SK-N-SH (cell line): Measurements from ENCODE around the gene CAPN9. TPM values are rescaled to one million over a fixed set of nuclear protein-coding genes. Genes with fewer than 3 reads are reported as not detected.

Experiments
- CTCF ChIA-PET: fragments of 300-600, 350-600 bp; formaldehyde crosslinking; extraction: SDS; loops from one replicate; lab custom pipeline; 2021; lab: Yijun Ruan, JAX
- POLR2A ChIA-PET: fragments of 350-600 bp; sonication (Branson Sonifier 250); formaldehyde crosslinking; extraction: SDS; loops from one replicate; lab custom pipeline; 2020; ENCODE audit warnings: antibody characterized with exemption, inconsistent platforms; lab: Yijun Ruan, JAX
- DNase-seq: peaks from one replicate; pipeline ENCODE4 v3.0.0; 2012
- H2AFZ ChIP-seq: fragments of 200-600 bp; sonication (generic); 2 replicates; pipeline ENCODE4 v1.8.1; 2016; ENCODE audit warnings: antibody characterized with exemption, mild to moderate bottlenecking, low read depth
- H3F3A ChIP-seq: fragments of 200-600 bp; sonication (generic); replicated peaks from 2 replicates; pipeline ENCODE3; 2016; ENCODE audit warnings: antibody characterized with exemption, mild to moderate bottlenecking; ENCODE audit not compliant: insufficient read depth
- H3K27ac ChIP-seq, 2 experiments: fragments of 200-500 bp in 1 of 2; fragments of 200-600 bp in 1 of 2; sonication (Bioruptor generic) in 1 of 2; sonication (generic), shearing (Covaris generic) in 1 of 2; 2 replicates each; pipeline versions ENCODE4 v1.5.1 to v1.6.1; 2014 to 2016; ENCODE audit warnings: low read depth in 2 of 2, inconsistent platforms in 1 of 2, low read length in 1 of 2, mild to moderate bottlenecking in 1 of 2, mixed read lengths in 1 of 2
- H3K27me3 ChIP-seq: fragments of 200-600 bp; sonication (generic), shearing (Covaris generic); 2 replicates; pipeline ENCODE4 v1.6.1; 2016; ENCODE audit warnings: mixed run types; ENCODE audit not compliant: insufficient read depth
- H3K36me3 ChIP-seq, 2 experiments: fragments of 200-500 bp in 1 of 2; fragments of 200-600 bp in 1 of 2; sonication (Bioruptor generic) in 1 of 2; sonication (generic) in 1 of 2; replicated peaks in 1 of 2; 2 replicates each; pipeline versions ENCODE3 to v1.5.1; 2014 to 2016; ENCODE audit warnings: low read length in 1 of 2, mild to moderate bottlenecking in 1 of 2; ENCODE audit not compliant: insufficient read depth in 2 of 2, control insufficient read depth in 1 of 2
- H3K4me1 ChIP-seq, 2 experiments: fragments of 200-500 bp in 1 of 2; fragments of 200-600 bp in 1 of 2; sonication (Bioruptor generic) in 1 of 2; sonication (generic), shearing (Covaris generic) in 1 of 2; 2 replicates each; pipeline versions ENCODE4 v1.5.1 to v1.6.1; 2014 to 2016; ENCODE audit warnings: low read depth in 1 of 2, low read length in 1 of 2, mixed run types in 1 of 2; ENCODE audit not compliant: insufficient read depth in 2 of 2, control insufficient read depth in 1 of 2
- H3K4me2 ChIP-seq: fragments of 200-600 bp; sonication (generic), shearing (Covaris generic); 2 replicates; pipeline ENCODE4 v1.6.1; 2017; ENCODE audit warnings: mixed run types
- H3K4me3 ChIP-seq, 2 experiments: fragments of 200-500 bp in 1 of 2; fragments of 200-600 bp in 1 of 2; sonication (Bioruptor generic) in 1 of 2; sonication (generic), shearing (Covaris generic) in 1 of 2; 2 replicates each; pipeline versions ENCODE4 v1.5.1 to v1.8.1; 2014 to 2016; ENCODE audit warnings: low read depth in 2 of 2, inconsistent platforms in 1 of 2, low read length in 1 of 2, mild to moderate bottlenecking in 1 of 2, mixed read lengths in 1 of 2, moderate library complexity in 1 of 2
- H3K79me2 ChIP-seq: fragments of 200-600 bp; sonication (generic); 2 replicates; pipeline ENCODE4 v1.8.1; 2017; ENCODE audit warnings: mild to moderate bottlenecking; ENCODE audit not compliant: insufficient read depth
- H3K9ac ChIP-seq: fragments of 200-600 bp; sonication (generic); 2 replicates; pipeline ENCODE4 v1.6.1; 2017; ENCODE audit warnings: mixed run types
- H3K9me2 ChIP-seq: fragments of 200-600 bp; sonication (generic); 2 replicates; pipeline ENCODE4 v1.6.1; 2017; ENCODE audit warnings: mixed run types
- H3K9me3 ChIP-seq: fragments of 200-600 bp; sonication (generic); 2 replicates; pipeline ENCODE4 v1.6.1; 2017; ENCODE audit warnings: mixed run types, mild to moderate bottlenecking, moderate library complexity
- H4K20me1 ChIP-seq: fragments of 200-600 bp; sonication (generic); 2 replicates; pipeline ENCODE4 v1.6.1; 2017; ENCODE audit warnings: mild to moderate bottlenecking, mixed run types; ENCODE audit not compliant: insufficient read depth
- CHD2 ChIP-seq: fragments of 150-350 bp; IDR thresholded peaks from 2 replicates; pipeline ENCODE4 v1.6.1; 2018; ENCODE audit warnings: low read length; ENCODE audit not compliant: partially characterized antibody
- ELF1 ChIP-seq: IDR thresholded peaks from 2 replicates; pipeline ENCODE4 v1.4.0; 2012
- EP300 ChIP-seq, 2 experiments: IDR thresholded peaks; 2 replicates each; pipeline versions ENCODE4 v1.4.0 to v1.6.1; 2012; ENCODE audit warnings: borderline replicate concordance in 1 of 2, low read depth in 1 of 2, low read length in 1 of 2
- FOSL2 ChIP-seq: IDR thresholded peaks from 2 replicates; pipeline ENCODE4 v1.4.0; 2012; ENCODE audit warnings: low read depth, mild to moderate bottlenecking, moderate library complexity, borderline replicate concordance
- FOXM1 ChIP-seq: IDR thresholded peaks from 2 replicates; pipeline ENCODE4 v1.4.0; 2012; ENCODE audit warnings: low read depth, mild to moderate bottlenecking
- GABPA ChIP-seq: IDR thresholded peaks from 2 replicates; pipeline ENCODE4 v1.4.0; 2012; ENCODE audit warnings: low read depth, mild to moderate bottlenecking
- GATA2 ChIP-seq: sonication (generic); formaldehyde crosslinking; IDR thresholded peaks from 2 replicates; pipeline ENCODE4 v1.5.0; 2020; ENCODE audit warnings: mild to moderate bottlenecking, missing genetic modification reagents
- MEF2A ChIP-seq: IDR thresholded peaks from 2 replicates; pipeline ENCODE4 v1.4.0; 2012; ENCODE audit warnings: low read depth, borderline replicate concordance
- NRF1 ChIP-seq: IDR thresholded peaks from 2 replicates; pipeline ENCODE4 v1.6.1; 2012; ENCODE audit warnings: low read depth, mild to moderate bottlenecking, low read length
- PBX3 ChIP-seq: IDR thresholded peaks from 2 replicates; pipeline ENCODE4; 2012
- POLR2AphosphoS5 ChIP-seq: IDR thresholded peaks from 2 replicates; pipeline ENCODE4 v1.6.1; 2012; ENCODE audit warnings: low read depth, low read length
- RAD21 ChIP-seq: IDR thresholded peaks from 2 replicates; pipeline ENCODE4 v1.6.1; 2012; ENCODE audit warnings: mild to moderate bottlenecking, low read length
- RXRA ChIP-seq: IDR thresholded peaks from 2 replicates; pipeline ENCODE4 v1.4.0; 2012; ENCODE audit warnings: low read depth, mild to moderate bottlenecking, borderline replicate concordance
- SIN3A ChIP-seq: IDR thresholded peaks from 2 replicates; pipeline ENCODE4 v1.6.1; 2012; ENCODE audit warnings: low read depth, mild to moderate bottlenecking, low read length, moderate library complexity, borderline replicate concordance
- TEAD4 ChIP-seq: IDR thresholded peaks from 2 replicates; pipeline ENCODE4 v1.4.0; 2012; ENCODE audit warnings: mild to moderate bottlenecking, borderline replicate concordance; ENCODE audit not compliant: insufficient read depth
- USF2 ChIP-seq: fragments of 150-350 bp; IDR thresholded peaks from 2 replicates; pipeline ENCODE4 v1.6.1; 2017; ENCODE audit warnings: antibody characterized with exemption, low read length, low read depth, borderline replicate concordance
- YY1 ChIP-seq: IDR thresholded peaks from 2 replicates; pipeline ENCODE4 v1.4.0; 2012; ENCODE audit warnings: low read depth, mild to moderate bottlenecking
- WGBS: methylation state at CpG from one replicate; pipeline ENCODE4 v1.1.6; 2017; ENCODE audit warnings: low lambda C conversion rate; 5-methylcytosine and 5-hydroxymethylcytosine counted together
- polyA plus RNA-seq, 3 experiments: library from polyadenylated mRNA; depleted of rRNA; stranded (reverse); fragments of >200 nt; gene quantifications; 2 replicates each; pipeline ENCODE4 v1.2.3, GENCODE V29; 2012

Gene CAPN9
- polyA plus RNA-seq, 1 of the 3 experiments (the other 2 are of a cell fraction): not detected

- POLR2A ChIA-PET: no interaction called here
- Histone ChIP-seq H2AFZ (no peak overlapping the region), H3K36me3 (no peaks in the 10 kb centered on the region), H3K4me2 (no peak overlapping the region), H3K9ac (no peak overlapping the region), H3K4me1 (no peaks in the 10 kb centered on the region), H3K9me3 (no peaks in the 10 kb centered on the region), H3F3A (no peaks in the 10 kb centered on the region), H3K4me3 (no peak overlapping the region), H4K20me1 (no peaks in the 10 kb centered on the region), H3K9me2 (no peaks in the 10 kb centered on the region), H3K27me3 (no peaks in the 10 kb centered on the region), H3K27ac (no peak overlapping the region), H3K79me2 (no peaks in the 10 kb centered on the region)
- DNase-seq: no peak
- WGBS: 64% methylated on average over 11 of the region's 19 CpGs
- TF ChIP-seq MEF2A (no peak), RXRA (no peak), POLR2AphosphoS5 (no peak), FOSL2 (no peak), ELF1 (no peak), GABPA (no peak), USF2 (no peak), SIN3A (no peak), RAD21 (no peak), PBX3 (no peak), TEAD4 (no peak), FOXM1 (no peak), NRF1 (no peak), CHD2 (no peak), YY1 (no peak), EP300 (IDR thresholded peaks at IDR 0.05; ENCODE audit: borderline replicate concordance in 1 of 2, low read depth in 1 of 2, low read length in 1 of 2) (no peak), GATA2 (CRISPR knock-in tag) (no peak)
- CTCF ChIA-PET: interaction anchor here (0.7 to 1.6 kb wide), 3 partner anchors 12 to 152 kb away, joined by 3 to 5 read pairs (median 3); no protein-coding TSS in a partner anchor
Observed at GRCh38 chr1:230794871-230795605, 47.9 kb downstream of the CAPN9 start.

- Histone ChIP-seq H4K20me1 (no peaks in the 10 kb centered on the region), H3K9me2 (no peaks in the 10 kb centered on the region), H3K27ac (no peak overlapping the region), H3K27me3 (no peaks in the 10 kb centered on the region), H3K9ac (no peak overlapping the region), H3K4me2 (no peak overlapping the region), H3K4me1 (no peaks in the 10 kb centered on the region), H2AFZ (no peak overlapping the region), H3K79me2 (no peaks in the 10 kb centered on the region), H3F3A (no peaks in the 10 kb centered on the region), H3K36me3 (no peaks in the 10 kb centered on the region), H3K9me3 (no peaks in the 10 kb centered on the region), H3K4me3 (no peak overlapping the region)
- 55% methylated on average over 2 of the region's 2 CpGs for WGBS
- ChIA-PET POLR2A (no interaction called here), CTCF (interaction anchor here (0.7 to 3.2 kb wide), 12 partner anchors 9 to 415 kb away, joined by 3 to 29 read pairs (median 6); partner anchors contain the start of genes ARV1, TRIM67 and TTC13)
- no peak for TF ChIP-seq YY1
- DNase-seq: no peak
Observed at GRCh38 chr1:230796626-230797025, 49.4 kb downstream of the CAPN9 start.
